Astrocyte (in vitro differentiated cells and primary cell): ENCODE results near the gene POFUT2. TPM values are rescaled to one million over a fixed set of nuclear protein-coding genes. Genes with fewer than 3 reads are reported as not detected.

Experiments
- DNase-seq: peaks from one replicate; pipeline ENCODE4 v3.0.0-alpha.2; 2010; ENCODE audit warnings: low read depth
- FAIRE-seq: peaks from 2 replicates; lab custom pipeline; 2011; peaks lifted over from hg19 to GRCh38; lab: Jason Lieb, UNC
- H2AFZ ChIP-seq: 2 replicates; pipeline ENCODE4 v1.6.0; 2012; ENCODE audit warnings: low read depth, low read length, inconsistent platforms
- H3K27ac ChIP-seq: 2 replicates; pipeline ENCODE4 v1.5.1; 2011; ENCODE audit warnings: low read depth, low read length, inconsistent platforms
- H3K27me3 ChIP-seq: 2 replicates; pipeline ENCODE4 v1.6.0; 2011; ENCODE audit warnings: low read length, inconsistent platforms; ENCODE audit not compliant: insufficient read depth
- H3K36me3 ChIP-seq: 2 replicates; pipeline ENCODE4 v1.5.1; 2011; ENCODE audit warnings: low read length, inconsistent platforms; ENCODE audit not compliant: insufficient read depth
- H3K4me1 ChIP-seq: 2 replicates; pipeline ENCODE4 v1.5.1; 2011; ENCODE audit warnings: low read length, inconsistent platforms; ENCODE audit not compliant: insufficient read depth
- H3K4me2 ChIP-seq: 2 replicates; pipeline ENCODE4 v1.6.0; 2012; ENCODE audit warnings: low read length, inconsistent platforms
- H3K4me3 ChIP-seq: 2 replicates; pipeline ENCODE4 v1.5.1; 2011; ENCODE audit warnings: low read depth, mild to moderate bottlenecking, low read length, inconsistent platforms; ENCODE audit not compliant: insufficient read depth
- H3K79me2 ChIP-seq: 2 replicates; pipeline ENCODE4 v1.6.0; 2012; ENCODE audit warnings: mild to moderate bottlenecking, low read length, inconsistent platforms; ENCODE audit not compliant: insufficient read depth
- H3K9ac ChIP-seq: 2 replicates; pipeline ENCODE4 v1.6.0; 2012; ENCODE audit warnings: mild to moderate bottlenecking, low read length, inconsistent platforms
- H3K9me3 ChIP-seq: 2 replicates; pipeline ENCODE4 v1.5.1; 2012; ENCODE audit warnings: low read depth, mild to moderate bottlenecking, low read length, inconsistent platforms; ENCODE audit not compliant: insufficient read depth
- H4K20me1 ChIP-seq: 2 replicates; pipeline ENCODE4 v1.6.0; 2012; ENCODE audit warnings: low read length, inconsistent platforms; ENCODE audit not compliant: insufficient read depth
- H3K27ac Mint-ChIP-seq: one replicate; pipeline ENCODE4 v1.8.0; 2021; ENCODE audit warnings: mild to moderate bottlenecking, mixed read lengths; ENCODE audit not compliant: unreplicated experiment
- H3K27me3 Mint-ChIP-seq: one replicate; pipeline ENCODE4 v1.8.0; 2021; ENCODE audit warnings: low read depth, mixed read lengths; ENCODE audit not compliant: unreplicated experiment
- H3K36me3 Mint-ChIP-seq: one replicate; pipeline ENCODE4 v1.8.0; 2021; ENCODE audit warnings: low read depth, mixed read lengths; ENCODE audit not compliant: unreplicated experiment
- H3K4me1 Mint-ChIP-seq: one replicate; pipeline ENCODE4 v1.8.0; 2021; ENCODE audit warnings: low read depth, mixed read lengths; ENCODE audit not compliant: unreplicated experiment
- H3K4me3 Mint-ChIP-seq: one replicate; pipeline ENCODE4 v1.8.0; 2021; ENCODE audit warnings: mild to moderate bottlenecking, moderate library complexity, mixed read lengths; ENCODE audit not compliant: unreplicated experiment
- H3K9me3 Mint-ChIP-seq: one replicate; pipeline ENCODE4 v1.8.0; 2021; ENCODE audit warnings: mild to moderate bottlenecking, mixed read lengths; ENCODE audit not compliant: unreplicated experiment
- EZH2 ChIP-seq: IDR thresholded peaks from 2 replicates; pipeline ENCODE4 v1.6.1; 2012; ENCODE audit warnings: mild to moderate bottlenecking, low read length, inconsistent platforms; ENCODE audit not compliant: insufficient read depth
- total RNA-seq: library from RNA; stranded (reverse); gene quantifications from 2 replicates; pipeline ENCODE4 v1.2.1, GENCODE V29; 2021
- TF ChIP-seq, protein P1 (sequence below): IDR thresholded peaks from 2 replicates; pipeline ENCODE4 v1.5.1; 2011; ENCODE audit warnings: low read depth, mild to moderate bottlenecking, inconsistent platforms, low read length, moderate library complexity; ENCODE audit not compliant: insufficient read depth

Gene POFUT2
- total RNA-seq, 1 donor from 2014 or later = 109 TPM

DNA sequence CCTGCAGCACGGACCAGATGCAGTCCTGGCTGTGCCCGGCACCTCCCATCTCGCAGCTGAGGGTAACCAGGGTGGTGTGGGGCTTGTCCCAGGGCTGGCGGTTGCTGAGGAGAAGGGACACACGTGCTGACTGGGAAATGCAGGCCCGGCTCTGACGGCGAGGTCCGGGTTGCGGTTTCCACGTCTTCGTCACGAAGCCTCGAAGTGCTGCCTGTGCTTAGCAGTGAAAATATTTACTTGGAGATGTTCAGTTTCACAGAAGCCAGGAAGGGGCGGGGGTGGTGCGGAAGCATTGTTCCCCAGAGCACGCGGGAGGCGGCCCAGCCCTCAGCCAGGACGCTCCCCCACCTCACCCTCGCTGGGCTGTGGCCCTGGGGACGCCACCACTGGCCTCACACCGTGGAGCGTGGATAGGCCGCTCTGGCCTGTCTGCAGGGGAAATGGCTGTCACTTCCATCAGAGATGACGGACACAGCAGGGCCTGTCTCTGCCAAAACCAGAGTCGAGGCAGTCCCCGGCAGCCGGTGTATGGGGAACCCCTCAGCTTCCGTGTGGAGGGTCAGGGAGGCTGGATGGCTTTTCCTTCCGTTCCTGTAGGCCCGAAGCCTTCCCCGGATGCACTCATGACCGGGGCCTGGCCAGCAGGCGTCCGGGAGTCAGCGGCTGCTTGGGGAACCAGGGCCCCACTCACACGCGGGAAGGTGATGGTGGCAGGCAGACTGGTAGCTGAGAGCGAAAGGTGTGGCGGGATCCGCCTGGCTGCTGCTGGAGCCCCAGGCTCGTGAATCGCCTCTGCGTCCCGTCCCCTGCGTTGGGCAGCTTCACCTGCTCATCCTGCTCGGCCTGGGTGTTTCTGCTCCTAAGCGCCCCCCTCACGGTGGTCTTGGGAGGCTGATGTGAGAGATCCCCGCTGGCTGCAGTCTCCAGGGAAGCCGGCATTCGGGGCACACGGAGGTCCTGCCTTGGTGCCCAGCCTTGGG is 14.7 kb upstream of the POFUT2 start:
- Histone ChIP-seq H3K4me1 (peaks cover 39% of the 10 kb centered on the region), H3K27ac (peak overlapping the region; percentile 87), H3K36me3 (no peaks in the 10 kb centered on the region), H3K4me3 (no peak overlapping the region), H3K79me2 (peaks cover 15% of the 10 kb centered on the region), H3K9ac (peak overlapping the region; percentile 81), H4K20me1 (no peaks in the 10 kb centered on the region), H3K4me2 (no peak overlapping the region), H3K9me3 (no peaks in the 10 kb centered on the region), H2AFZ (no peak overlapping the region), H3K27me3 (no peaks in the 10 kb centered on the region)
- FAIRE-seq = no peak
- Mint-ChIP-seq H3K4me3 (no peak overlapping the region), H3K27me3 (no peaks in the 10 kb centered on the region), H3K27ac (peak overlapping the region; percentile 58), H3K9me3 (no peaks in the 10 kb centered on the region), H3K36me3 (peaks cover 14% of the 10 kb centered on the region), H3K4me1 (peaks cover 49% of the 10 kb centered on the region)
- no peak for DNase-seq
- TF ChIP-seq, protein P1, sequence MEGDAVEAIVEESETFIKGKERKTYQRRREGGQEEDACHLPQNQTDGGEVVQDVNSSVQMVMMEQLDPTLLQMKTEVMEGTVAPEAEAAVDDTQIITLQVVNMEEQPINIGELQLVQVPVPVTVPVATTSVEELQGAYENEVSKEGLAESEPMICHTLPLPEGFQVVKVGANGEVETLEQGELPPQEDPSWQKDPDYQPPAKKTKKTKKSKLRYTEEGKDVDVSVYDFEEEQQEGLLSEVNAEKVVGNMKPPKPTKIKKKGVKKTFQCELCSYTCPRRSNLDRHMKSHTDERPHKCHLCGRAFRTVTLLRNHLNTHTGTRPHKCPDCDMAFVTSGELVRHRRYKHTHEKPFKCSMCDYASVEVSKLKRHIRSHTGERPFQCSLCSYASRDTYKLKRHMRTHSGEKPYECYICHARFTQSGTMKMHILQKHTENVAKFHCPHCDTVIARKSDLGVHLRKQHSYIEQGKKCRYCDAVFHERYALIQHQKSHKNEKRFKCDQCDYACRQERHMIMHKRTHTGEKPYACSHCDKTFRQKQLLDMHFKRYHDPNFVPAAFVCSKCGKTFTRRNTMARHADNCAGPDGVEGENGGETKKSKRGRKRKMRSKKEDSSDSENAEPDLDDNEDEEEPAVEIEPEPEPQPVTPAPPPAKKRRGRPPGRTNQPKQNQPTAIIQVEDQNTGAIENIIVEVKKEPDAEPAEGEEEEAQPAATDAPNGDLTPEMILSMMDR = no peak
- no peak for TF ChIP-seq EZH2

DNA sequence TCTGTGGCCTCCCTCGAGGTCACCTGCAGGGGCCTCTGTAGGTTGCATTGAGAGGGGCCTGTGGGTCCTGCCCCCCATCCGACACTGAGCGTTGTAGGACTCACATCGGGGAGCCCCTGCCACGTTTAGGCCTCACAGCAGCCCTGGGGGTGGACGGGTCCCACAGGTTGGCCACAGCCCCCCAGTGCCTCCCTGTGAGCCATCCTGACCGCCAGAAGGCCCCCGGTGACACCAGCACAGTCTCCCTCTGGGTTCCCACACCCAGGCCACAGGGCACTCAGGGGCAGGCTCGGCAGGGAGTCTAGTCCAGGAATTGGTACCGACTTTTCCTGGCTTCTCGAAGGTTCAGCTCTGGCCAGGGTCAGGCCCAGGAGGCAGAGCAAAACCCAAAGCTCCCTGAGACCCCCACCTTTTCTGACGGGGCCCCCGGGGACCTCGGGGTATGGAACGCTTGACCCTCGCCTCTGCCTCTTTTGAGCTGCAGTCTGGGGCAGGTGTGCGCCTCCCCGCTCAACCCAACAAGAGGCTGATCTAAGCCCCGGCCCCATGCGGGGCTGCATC is 13.9 kb upstream of the POFUT2 start:
- H3K4me2 ChIP-seq = no peak overlapping the region
- H3K27ac ChIP-seq = peak overlapping the region; percentile 87
- H3K4me1 ChIP-seq = peaks cover 31% of the 10 kb centered on the region
- H3K9me3 Mint-ChIP-seq = no peaks in the 10 kb centered on the region
- no peak for FAIRE-seq
- no peak for DNase-seq
- no peaks in the 10 kb centered on the region for H3K27me3 ChIP-seq
- H3K27ac Mint-ChIP-seq = peak overlapping the region; percentile 81
- no peaks in the 10 kb centered on the region for H3K36me3 ChIP-seq
- H3K9me3 ChIP-seq = no peaks in the 10 kb centered on the region
- H3K4me3 Mint-ChIP-seq = no peak overlapping the region
- H2AFZ ChIP-seq = no peak overlapping the region
- peaks cover 15% of the 10 kb centered on the region for H3K36me3 Mint-ChIP-seq
- peaks cover 46% of the 10 kb centered on the region for H3K4me1 Mint-ChIP-seq
- no peaks in the 10 kb centered on the region for H3K27me3 Mint-ChIP-seq
- H3K9ac ChIP-seq = peak overlapping the region; percentile 81
- H4K20me1 ChIP-seq = no peaks in the 10 kb centered on the region
- TF ChIP-seq EZH2 = no peak
- TF ChIP-seq, protein P1 = no peak
- peaks cover 22% of the 10 kb centered on the region for H3K79me2 ChIP-seq
- no peak overlapping the region for H3K4me3 ChIP-seq
